H54 (cell line): ENCODE results near the gene LDB3.

Source experiments
- DNase-seq: peaks from one replicate; pipeline ENCODE4 v3.0.0; 2011; ENCODE audit warnings: low spot score, mixed read lengths; ENCODE audit not compliant: insufficient read length
- FAIRE-seq: peaks from 3 replicates; lab custom pipeline; 2011; peaks lifted over from hg19 to GRCh38; lab: Jason Lieb, UNC
- POLR2A ChIP-seq: IDR thresholded peaks from 2 replicates; pipeline ENCODE4 v1.6.1; 2011; ENCODE audit warnings: low read depth, mild to moderate bottlenecking, low read length

LDB3 gene

DNA sequence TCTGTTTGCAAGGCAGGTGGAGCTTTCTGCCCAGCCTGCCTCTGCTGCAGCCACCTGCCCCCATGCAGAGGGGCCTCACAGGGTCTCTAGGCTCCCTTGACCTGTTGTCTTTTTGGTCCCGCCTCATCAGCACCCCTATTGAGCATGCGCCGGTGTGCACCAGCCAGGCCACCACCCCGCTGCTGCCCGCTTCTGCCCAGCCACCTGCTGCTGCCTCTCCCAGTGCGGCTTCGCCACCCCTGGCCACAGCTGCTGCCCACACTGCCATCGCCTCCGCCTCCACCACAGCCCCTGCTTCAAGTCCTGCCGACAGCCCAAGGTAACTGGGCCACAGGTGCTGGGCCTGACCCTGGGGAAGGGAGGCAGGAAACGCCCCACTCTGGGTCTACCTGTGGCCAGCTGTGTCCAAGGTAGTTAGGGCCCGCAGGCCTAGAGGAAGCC is 38.1 kb downstream of the LDB3 start:
- no peak for DNase-seq
- FAIRE-seq, result no peak
- no peak for TF ChIP-seq POLR2A

DNA sequence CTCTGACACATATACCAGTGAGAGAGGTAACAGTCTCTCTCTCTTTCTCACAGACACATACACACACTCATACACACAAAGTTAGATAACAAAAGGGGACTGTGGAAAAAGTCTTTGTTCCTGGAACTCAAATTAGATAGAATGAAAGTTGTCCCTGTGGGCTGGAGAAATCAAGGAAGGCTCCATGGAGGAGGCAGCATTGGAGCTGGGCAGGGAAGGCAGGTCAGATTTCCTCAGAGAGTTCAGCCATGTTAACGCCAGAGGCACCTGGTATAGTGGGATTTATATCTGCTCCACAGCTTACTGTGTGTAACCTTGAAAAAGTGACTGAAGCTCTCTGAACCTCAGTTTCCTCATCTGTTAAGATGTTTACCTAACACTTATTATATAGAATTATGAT is 38.7 kb downstream of the LDB3 start:
- FAIRE-seq (no peak), DNase-seq (no peak)
- no peak for TF ChIP-seq POLR2A

DNA sequence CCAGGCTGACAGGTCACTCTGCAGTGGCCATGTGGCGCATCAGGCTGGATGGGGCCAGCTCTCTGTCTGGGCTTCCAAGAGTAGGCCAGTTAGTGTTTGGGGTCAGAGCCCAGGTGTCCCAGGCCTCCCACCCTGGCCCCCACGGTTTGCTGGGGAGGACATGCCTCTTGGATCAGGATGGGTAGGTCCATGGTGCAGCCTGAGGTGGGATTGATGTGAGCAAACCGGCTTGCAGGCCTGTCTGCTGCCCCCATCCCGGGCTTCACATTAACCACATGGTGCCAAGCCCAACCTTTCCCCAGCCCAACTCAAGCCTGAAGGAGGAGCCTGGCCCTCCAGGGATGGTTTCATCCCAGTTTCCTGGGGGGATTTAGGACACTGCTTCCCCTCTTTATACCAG is 39.2 kb downstream of the LDB3 start:
- no peak for TF ChIP-seq POLR2A
- no peak for FAIRE-seq

DNA sequence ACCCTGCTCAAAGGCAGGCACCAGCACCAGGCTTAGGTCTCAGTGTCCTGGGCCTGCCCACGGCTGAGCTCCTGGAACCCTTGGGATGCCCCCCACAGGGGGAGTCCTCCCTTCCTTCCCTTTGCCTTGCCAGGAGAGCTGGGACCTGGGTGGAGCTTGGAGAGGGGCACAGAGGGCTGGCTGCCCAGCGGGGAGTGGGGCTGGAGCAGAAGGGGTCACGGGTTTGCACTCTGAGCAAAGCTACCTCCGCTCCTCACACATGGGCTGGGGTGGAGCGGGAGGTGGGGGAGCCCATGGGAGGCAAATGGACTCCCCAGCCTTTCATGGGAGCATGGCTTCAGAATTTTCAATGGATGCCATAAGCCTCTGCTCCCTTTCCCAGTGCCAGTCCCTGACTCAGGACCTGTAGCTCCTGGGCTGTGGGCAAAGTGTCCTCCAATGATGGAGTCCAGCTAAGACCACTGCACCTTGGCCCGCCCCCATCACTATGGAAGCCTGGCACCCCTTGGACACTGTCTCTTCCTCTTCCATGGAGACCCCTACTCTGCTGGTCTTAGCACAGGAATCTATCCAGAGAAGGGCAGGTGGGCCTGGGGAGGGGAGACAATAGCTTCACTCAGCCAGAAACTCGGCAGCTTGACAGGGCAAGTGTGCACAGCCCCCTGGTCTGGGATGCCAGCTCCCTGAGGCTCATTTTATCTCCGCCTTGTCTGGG is 39.9 kb downstream of the LDB3 start:
- no peak for TF ChIP-seq POLR2A
- FAIRE-seq (no peak), DNase-seq (no peak)

More for the DNA sequence above, 39.2 kb downstream of the LDB3 start:
- no peak for DNase-seq

DNA sequence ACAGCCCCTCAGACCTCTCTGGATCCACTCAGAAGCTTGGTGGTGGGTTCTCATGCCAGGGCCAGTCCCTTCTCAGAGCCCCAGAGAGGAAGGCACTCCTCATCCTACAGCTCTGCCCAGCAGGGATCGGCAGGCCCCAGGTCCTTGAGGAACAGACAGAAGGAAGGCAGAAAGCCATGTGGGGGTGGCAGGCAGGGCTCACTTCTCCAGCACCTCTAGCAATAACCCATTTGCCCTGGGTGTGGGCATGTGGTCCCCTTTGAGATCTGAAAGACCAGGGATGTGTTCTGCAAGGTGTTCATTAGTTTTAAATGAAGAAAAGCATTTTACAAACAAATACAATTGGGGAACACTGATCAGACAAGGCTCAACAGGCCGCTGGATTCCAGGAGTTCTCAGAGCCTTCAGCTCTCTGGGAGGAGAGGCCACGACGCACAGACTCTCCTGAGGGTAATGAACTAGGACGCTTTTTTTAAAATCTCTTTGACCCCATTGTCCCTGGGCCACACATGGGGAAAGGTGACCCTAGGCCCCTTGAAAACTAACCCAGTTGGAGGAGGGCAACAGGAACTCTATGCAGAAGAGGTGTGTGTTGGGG is 40.6 kb downstream of the LDB3 start:
- DNase-seq (no peak), FAIRE-seq (no peak)
- no peak for TF ChIP-seq POLR2A

DNA sequence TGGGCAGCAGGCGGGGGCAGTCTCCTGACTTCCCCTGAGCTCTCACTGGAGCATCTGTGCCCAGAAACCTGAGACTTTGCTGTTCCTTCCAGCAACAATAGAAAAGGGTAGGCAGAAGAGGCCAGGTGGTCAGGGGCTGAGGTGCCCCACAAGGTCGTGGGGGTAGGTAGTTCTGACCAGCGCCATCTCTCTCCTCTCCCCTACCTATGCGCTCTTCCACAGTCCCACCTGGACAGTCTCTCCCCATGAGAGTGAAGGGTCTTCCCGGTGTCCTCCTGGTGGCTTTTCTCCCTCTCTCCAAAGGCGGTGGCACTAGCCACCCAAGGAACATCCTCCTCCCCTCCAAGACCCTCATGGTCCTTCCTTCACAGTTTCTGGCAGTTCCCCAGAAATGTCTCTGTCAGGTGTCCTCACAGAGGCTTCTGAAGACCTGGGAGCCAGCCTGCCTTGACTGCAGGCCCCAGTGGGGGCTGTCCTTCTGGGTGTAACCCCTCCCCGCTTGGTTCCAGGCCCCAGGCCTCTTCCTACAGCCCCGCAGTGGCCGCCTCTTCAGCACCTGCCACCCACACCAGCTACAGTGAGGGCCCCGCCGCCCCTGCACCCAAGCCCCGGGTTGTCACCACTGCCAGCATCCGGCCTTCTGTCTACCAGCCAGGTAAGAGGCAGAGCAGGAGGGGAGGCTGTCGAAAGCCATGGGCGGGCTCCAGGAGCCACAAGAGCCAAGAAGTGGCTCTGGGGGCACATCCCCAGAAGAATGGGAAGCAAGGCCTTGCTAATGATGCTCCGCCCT is 41.3 kb downstream of the LDB3 start:
- no peak for TF ChIP-seq POLR2A
- DNase-seq, result no peak
- FAIRE-seq, result no peak

DNA sequence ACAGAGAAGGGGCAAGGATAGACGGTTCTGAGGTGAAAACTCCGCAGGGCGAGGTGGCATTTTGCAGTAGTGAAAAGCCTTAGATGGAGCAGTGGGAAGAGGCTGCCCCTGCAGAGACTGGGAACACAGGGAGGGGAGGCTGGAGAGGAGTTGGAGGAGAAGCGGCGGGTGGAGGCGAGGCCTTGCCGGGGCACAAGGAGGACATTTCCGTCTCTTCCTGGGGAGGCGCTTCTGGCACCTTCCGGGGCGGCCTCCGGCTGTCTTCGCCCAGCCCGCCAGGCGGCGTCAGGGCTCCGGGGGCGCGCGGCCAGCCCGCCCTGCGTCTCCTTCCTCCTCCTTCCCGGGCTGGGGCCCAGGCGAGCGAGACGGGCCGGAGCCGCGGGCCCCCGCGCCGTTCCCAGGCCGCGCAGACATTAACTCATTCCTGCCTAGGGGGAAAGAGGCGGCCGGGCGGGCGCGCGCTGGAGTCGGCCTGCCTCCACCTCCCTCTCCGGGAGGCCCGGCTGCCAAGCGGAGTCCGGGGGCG is 42.7 kb downstream of the LDB3 start:
- DNase-seq (peak; percentile 98), FAIRE-seq (peak; percentile 53)
- peak; percentile 51 for TF ChIP-seq POLR2A

DNA sequence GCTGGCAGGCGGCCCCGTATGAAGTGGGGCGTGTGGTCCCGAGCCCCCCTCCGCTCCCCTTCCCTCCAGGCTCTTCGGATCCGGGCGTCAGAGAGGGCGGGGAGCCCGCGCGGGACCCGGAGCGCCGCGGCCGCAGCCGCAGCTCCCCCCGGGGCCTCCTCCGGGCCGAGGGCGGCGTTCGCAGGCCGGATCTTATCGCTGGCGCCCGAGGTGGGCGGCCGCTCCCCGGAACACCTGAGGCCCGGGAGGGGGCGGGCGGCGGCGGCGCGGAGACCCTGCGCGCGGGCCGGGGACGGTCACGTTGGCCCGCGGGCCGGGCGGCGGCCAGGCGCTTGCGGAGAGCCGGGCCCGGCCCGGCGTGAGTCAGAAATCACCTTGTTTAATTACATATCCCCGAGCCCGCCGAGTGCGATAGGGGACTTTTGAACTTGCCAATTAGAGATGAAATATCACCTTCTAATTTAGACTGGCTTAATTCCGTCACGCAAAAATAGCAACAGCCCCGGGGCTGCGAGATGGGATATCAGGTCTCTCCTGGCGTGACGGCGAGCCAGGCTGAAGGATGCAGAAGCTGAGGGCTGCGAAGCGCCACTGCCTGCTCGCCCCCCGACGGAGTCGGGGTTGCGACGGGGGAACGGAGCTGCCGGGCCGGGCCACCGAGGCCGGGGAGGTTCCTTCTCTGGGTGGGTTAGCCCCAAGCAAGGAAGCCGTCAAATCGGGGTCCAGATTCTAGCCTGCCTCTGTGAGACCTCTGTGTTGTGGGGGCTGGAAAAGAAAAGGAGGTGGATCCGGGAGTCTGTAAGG is 43.4 kb downstream of the LDB3 start:
- TF ChIP-seq POLR2A, result no peak; the same call in 1 of the 2 replicates
- DNase-seq (peak; percentile 74), FAIRE-seq (no peak)

DNA sequence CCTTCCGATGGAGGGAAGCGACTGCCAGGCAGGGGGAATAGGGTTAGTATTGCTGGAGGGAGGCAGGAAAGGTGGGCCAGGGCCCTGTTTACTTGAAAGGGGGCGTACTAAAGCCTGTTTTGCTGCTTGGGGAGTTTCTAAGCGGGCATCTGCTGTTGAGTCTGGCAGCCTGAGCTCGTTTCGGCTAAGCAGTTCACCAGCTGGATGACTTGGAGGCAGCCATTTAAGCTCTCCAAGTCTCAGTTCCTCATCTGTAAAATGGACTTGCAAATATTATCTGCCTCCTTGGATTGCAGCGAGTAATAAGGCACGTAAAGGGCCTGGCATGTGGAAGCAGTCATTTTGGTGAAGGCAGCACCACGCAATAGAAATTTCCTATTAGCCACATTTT is 44.0 kb downstream of the LDB3 start:
- no peak for TF ChIP-seq POLR2A
- DNase-seq (no peak), FAIRE-seq (no peak)

DNA sequence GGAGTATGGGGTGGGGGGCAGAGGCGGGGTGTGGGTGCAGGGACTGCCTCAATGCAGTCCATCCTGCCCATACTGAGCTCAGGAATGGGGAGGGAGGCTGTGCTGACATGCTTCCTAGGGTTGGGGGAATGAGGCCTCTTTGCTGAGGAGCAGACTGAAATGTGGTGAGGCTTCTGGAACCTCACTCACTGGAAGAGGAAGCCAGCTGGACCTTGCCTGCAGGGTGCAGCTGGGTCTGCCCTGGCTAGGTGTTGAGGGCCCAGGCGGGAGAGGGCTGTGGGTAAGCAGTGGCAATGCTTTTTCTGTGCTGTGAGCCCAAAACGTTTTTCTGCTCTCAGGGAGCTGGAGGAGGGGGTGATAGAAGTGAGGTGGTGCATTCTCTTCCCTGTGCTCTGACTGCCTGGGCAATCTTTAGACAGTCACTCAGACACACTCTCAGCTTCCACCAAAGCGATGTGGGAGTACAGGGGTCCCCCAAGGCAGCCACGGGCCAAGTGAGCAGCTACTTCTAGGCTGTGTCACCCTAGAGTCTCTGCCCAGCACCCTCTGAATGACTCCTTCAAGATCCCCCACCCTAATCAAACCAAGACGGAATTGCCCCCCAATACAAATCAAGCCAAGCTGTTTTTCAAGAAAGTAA is 47.0 kb downstream of the LDB3 start:
- DNase-seq, result no peak
- no peak for TF ChIP-seq POLR2A
- no peak for FAIRE-seq

DNA sequence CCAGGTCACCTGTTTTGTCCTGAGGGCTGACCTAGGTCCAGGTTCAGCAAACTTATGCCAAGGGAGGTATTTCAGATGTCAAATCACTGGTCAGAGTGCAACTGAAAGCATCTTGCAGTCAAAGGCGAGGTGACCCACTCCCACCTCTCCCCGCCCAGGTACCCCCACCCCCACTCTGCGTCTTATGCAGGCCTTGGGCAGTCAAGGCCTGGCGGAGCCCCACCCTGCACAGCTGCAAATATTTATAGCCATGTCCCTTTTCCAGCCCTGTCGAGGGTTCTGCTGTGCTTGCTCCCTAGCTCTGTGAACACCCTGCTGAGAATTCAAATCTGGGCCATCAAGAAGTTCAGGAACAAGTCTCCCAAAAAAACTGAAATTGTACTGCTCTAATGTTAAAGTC is 47.5 kb downstream of the LDB3 start:
- no peak for TF ChIP-seq POLR2A
- DNase-seq (no peak), FAIRE-seq (no peak)

DNA sequence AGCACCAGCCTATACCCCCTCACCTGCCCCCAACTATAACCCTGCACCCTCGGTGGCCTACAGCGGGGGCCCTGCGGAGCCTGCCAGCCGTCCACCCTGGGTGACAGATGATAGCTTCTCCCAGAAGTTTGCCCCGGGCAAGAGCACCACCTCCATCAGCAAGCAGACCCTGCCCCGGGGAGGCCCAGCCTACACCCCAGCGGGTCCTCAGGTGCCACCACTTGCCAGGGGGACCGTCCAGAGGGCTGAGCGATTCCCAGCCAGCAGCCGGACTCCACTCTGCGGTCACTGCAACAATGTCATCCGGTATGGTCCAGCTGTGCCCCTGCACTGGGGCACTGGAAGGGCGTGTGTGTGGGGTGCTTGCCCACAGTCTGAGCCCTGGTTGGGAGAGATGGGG is 48.2 kb downstream of the LDB3 start:
- DNase-seq (no peak), FAIRE-seq (no peak)
- TF ChIP-seq POLR2A, result no peak

DNA sequence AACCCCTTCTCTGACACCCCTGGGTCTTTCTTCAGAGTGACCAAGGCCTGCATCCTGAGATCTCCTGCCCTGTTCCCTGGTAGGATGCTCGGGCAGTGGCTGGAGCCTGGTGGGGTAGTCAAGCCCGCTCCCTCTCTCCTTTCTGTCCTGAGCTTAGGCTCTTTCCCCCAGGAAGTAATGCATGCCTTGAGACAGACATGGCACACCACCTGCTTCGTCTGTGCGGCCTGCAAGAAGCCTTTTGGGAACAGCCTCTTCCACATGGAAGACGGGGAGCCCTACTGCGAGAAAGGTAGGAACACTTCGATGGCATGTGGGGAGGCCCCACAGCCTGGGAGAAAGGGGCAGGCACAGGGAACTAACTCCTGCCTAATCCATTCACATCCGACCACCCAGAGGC is 50.2 kb downstream of the LDB3 start:
- no peak for DNase-seq
- TF ChIP-seq POLR2A, result no peak
- no peak for FAIRE-seq
